Measurements from ENCODE around the gene CXCL13. TPM values are rescaled to one million over a fixed set of nuclear protein-coding genes. Genes with fewer than 3 reads are reported as not detected.

Gene CXCL13
- total RNA-seq, 1 donor from 2014 or later = not detected

Other genes starting within 250 kb of the CXCL13 start
- 32.1 and 40.3 TPM in 2 replicates for gene CNOT6L, start 213.5 kb downstream of the CXCL13 start, total RNA-seq

All from dermis microvascular lymphatic vessel endothelial cell (primary cell).